Lower leg skin (tissue), 3 donors: ENCODE results near the gene RAG1.

Experiments used
- POLR2A ChIP-seq, 2 donors: fragments of 450-650 bp; IDR thresholded peaks; one replicate each; pipeline ENCODE4 v1.6.1; 2016 to 2017; ENCODE audit warnings: antibody characterized with exemption in 2 of 2, mild to moderate bottlenecking in 1 of 2, moderate library complexity in 1 of 2
- TF ChIP-seq, protein P1 (sequence below), 3 donors: fragments of 450-650 bp; IDR thresholded peaks; one replicate each; pipeline ENCODE4 v1.5.1; 2016; ENCODE audit warnings: antibody characterized with exemption in 3 of 3, mild to moderate bottlenecking in 3 of 3, moderate library complexity in 2 of 3

DNA sequence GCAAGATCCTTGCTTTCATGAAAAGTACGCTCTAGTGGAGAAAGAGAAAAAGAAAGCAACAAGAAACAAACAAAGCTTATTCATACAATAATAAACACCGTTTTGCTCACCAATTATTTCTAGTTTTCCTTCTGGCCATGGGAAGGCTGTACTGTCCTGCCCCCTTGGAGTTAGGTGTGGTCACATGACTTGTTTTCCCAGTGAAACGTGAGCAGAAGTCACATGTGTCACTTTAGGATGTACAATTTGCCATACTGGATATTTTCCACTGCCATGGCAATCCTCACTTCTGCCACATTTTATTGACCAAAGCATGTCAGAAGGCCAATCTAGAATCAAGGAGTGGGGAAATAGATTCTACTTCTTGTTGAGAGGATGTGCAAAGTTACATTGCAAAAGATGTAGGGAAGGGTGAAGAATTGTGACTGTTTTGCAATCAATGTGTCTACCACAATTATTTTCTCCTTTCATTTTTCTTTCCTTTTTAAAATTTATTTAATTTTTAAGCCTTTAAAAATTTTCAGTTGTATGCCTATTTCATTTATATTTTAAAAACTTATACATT is 33.4 kb upstream of the RAG1 start:
- TF ChIP-seq, protein P1, sequence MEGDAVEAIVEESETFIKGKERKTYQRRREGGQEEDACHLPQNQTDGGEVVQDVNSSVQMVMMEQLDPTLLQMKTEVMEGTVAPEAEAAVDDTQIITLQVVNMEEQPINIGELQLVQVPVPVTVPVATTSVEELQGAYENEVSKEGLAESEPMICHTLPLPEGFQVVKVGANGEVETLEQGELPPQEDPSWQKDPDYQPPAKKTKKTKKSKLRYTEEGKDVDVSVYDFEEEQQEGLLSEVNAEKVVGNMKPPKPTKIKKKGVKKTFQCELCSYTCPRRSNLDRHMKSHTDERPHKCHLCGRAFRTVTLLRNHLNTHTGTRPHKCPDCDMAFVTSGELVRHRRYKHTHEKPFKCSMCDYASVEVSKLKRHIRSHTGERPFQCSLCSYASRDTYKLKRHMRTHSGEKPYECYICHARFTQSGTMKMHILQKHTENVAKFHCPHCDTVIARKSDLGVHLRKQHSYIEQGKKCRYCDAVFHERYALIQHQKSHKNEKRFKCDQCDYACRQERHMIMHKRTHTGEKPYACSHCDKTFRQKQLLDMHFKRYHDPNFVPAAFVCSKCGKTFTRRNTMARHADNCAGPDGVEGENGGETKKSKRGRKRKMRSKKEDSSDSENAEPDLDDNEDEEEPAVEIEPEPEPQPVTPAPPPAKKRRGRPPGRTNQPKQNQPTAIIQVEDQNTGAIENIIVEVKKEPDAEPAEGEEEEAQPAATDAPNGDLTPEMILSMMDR (IDR thresholded peaks at IDR 0.05), result no peak
- no peak for TF ChIP-seq POLR2A (IDR thresholded peaks at IDR 0.05)
